Measurements from ENCODE around the gene TLR2. TPM values are rescaled to one million over a fixed set of nuclear protein-coding genes. Genes with fewer than 3 reads are reported as not detected.

TLR2 gene
- total and polyA plus RNA-seq, 10 of the 15 experiments (the other 5 are each of a cell fraction or from before 2014, with no cell fraction given): under 0.01 to 0.19 (median 0.06) TPM; not detected in 4

- no peaks in the 10 kb centered on the region for H3K79me2 ChIP-seq (ENCODE audit: control insufficient read depth, insufficient read depth, low read length)
- no peaks in the 10 kb centered on the region for H3K4me1 ChIP-seq (ENCODE audit: control insufficient read depth, insufficient read depth, low read length)
- no peak overlapping the region for H3K9ac ChIP-seq (ENCODE audit: control insufficient read depth, insufficient read depth, low read length)
- TF ChIP-seq CHD2 (IDR thresholded peaks at IDR 0.05; ENCODE audit: borderline replicate concordance, low read depth, low read length) (no peak), NFXL1 (IDR thresholded peaks at IDR 0.05; ENCODE audit: borderline replicate concordance) (no peak), PAX5 (IDR thresholded peaks at IDR 0.05; ENCODE audit: borderline replicate concordance, low read depth, low read length) (no peak), JUNB (IDR thresholded peaks at IDR 0.05) (no peak), WRNIP1 (IDR thresholded peaks at IDR 0.05; ENCODE audit: borderline replicate concordance, low read depth, low read length) (no peak), ATF3 (IDR thresholded peaks at IDR 0.05; ENCODE audit: borderline replicate concordance, extremely low read depth, low read depth, low read length) (no peak), RFX5 (IDR thresholded peaks at IDR 0.05; ENCODE audit: low read depth, low read length) (no peak), SIX5 (IDR thresholded peaks at IDR 0.05; ENCODE audit: low read depth, low read length, severe bottlenecking) (no peak), SUPT20H (IDR thresholded peaks at IDR 0.05; ENCODE audit: borderline replicate concordance, control insufficient read depth, low read depth, low read length) (no peak), NR2F1 (conservative IDR thresholded peaks at IDR 0.05) (no peak), EP300 (IDR thresholded peaks at IDR 0.05; ENCODE audit: borderline replicate concordance in 1 of 2, control insufficient read depth in 1 of 2, low read depth in 2 of 2, low read length in 2 of 2) (no peak), SRF (IDR thresholded peaks at IDR 0.05; ENCODE audit: low read depth in 2 of 2, low read length in 2 of 2) (no peak)
- H3K27me3 ChIP-seq (replicated peaks in 1 of 2; ENCODE audit: control insufficient read depth in 2 of 2, insufficient read depth in 2 of 2, low read length in 1 of 2): no peaks in the 10 kb centered on the region
- intact Hi-C loops (cut with micrococcal nuclease; ENCODE audit: unreplicated experiment): no loop called here
- H2AFZ ChIP-seq (ENCODE audit: control insufficient read depth, low read depth, low read length): no peak overlapping the region
- peaks cover 36 to 40% of the 10 kb centered on the region in 2 experiments for H3K36me3 ChIP-seq (ENCODE audit: control insufficient read depth in 2 of 2, insufficient read depth in 2 of 2, low read length in 1 of 2)
- WGBS (ENCODE audit: insufficient coverage, insufficient replicate concordance, low lambda C conversion rate, missing lambda C conversion rate): 98% methylated on average over 6 of the region's 6 CpGs
- H3K4me2 ChIP-seq (ENCODE audit: control insufficient read depth, insufficient read depth): no peak overlapping the region
- no peak for DNase-seq (ENCODE audit: low read depth, low spot score)
- ChIA-PET RAD21 (ENCODE audit: unreplicated experiment) (interaction anchor here (1.1 kb wide), 1 partner anchor 290 kb away, joined by 3 read pairs; no protein-coding TSS in a partner anchor), POLR2A (no interaction called here), SMC1A (ENCODE audit: uncharacterized antibody, unreplicated experiment) (interaction anchor here (0.8 to 0.9 kb wide), 2 partner anchors 19 to 113 kb away, joined by 3 to 4 read pairs; no protein-coding TSS in a partner anchor), CTCF (interaction anchor here (1.0 to 4.4 kb wide), 4 partner anchors 8 to 294 kb away, joined by 3 to 22 read pairs (median 3); no protein-coding TSS in a partner anchor)
- no peak overlapping the region for H3K4me3 ChIP-seq
- no peak overlapping the region for H3K27ac ChIP-seq (ENCODE audit: control insufficient read depth, insufficient read depth)
- no peaks in the 10 kb centered on the region for H3K9me3 ChIP-seq (replicated peaks; ENCODE audit: control insufficient read depth, insufficient read depth, low read length)
- in situ Hi-C loops (cut with MboI): no loop called here
- no TSS peak for BruUV-seq (replicated peaks)
- FAIRE-seq: no peak
- ATAC-seq: no peak
- H4K20me1 ChIP-seq (ENCODE audit: control insufficient read depth, insufficient read depth): 0 out of 2 replicates have a peak, but pooled peaks cover 3% of the 10 kb centered on the region
These were observed 48.2 kb upstream of the TLR2 start for GRCh38 chr4:153635846-153636245.

Data from GM12878 (cell line).